Fibroblast of the aortic adventitia (primary cell): ENCODE measurements around the gene CD48. TPM values are rescaled to one million over a fixed set of nuclear protein-coding genes. Genes with fewer than 3 reads are reported as not detected.
"Not testable (repeated sequence)": the region's sequence is repeated elsewhere in the genome, so short reads cannot be mapped to it uniquely, and the experiment has no call there.

Source experiments
- DNase-seq: peaks from one replicate; pipeline ENCODE4 v3.0.0-alpha.2; 2010; ENCODE audit warnings: low read depth
- H3K4me3 ChIP-seq: 2 replicates; pipeline ENCODE4 v1.5.1; 2011; ENCODE audit warnings: low read depth, mild to moderate bottlenecking, control low read depth, low read length, moderate library complexity
- CTCF ChIP-seq: IDR thresholded peaks from 2 replicates; pipeline ENCODE4 v1.5.1; 2011; ENCODE audit warnings: mild to moderate bottlenecking, low read length, control low read depth, inconsistent platforms; ENCODE audit not compliant: insufficient read depth
- total RNA-seq: library from RNA; depleted of rRNA; stranded (reverse); fragments of >200 nt; gene quantifications from 2 replicates; pipeline ENCODE4 v1.2.3, GENCODE V29; 2012; ENCODE audit warnings: low replicate concordance

Gene CD48
- total RNA-seq, 1 donor, result not detected

GRCh38 chr1:160717306-160717705 lies 5.7 kb upstream of the CD48 start:
- no peak for TF ChIP-seq CTCF
- H3K4me3 ChIP-seq, result no peak overlapping the region

DNA sequence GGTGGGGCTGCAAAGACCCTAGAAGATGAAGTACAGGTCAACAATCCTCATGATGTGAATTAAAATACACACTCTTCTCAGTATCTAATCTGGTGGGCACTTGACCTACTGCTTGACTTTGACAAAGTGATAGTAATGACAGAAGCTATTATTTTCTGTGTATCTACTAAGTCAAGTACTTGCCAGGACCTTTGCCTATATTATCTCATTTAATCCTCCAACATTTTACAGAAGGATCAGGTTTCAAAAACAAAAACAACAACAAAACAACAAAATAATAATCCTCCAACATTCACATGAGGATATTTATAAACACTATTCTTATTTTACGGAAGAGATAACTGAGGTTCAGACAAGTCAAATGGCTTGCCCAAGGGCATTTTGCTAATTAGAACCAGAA lies 4.4 kb upstream of the CD48 start:
- no peak for TF ChIP-seq CTCF
- H3K4me3 ChIP-seq, result no peak overlapping the region
- DNase-seq, result no peak

More at GRCh38 chr1:160717306-160717705, 5.7 kb upstream of the CD48 start:
- DNase-seq, result no peak

DNA sequence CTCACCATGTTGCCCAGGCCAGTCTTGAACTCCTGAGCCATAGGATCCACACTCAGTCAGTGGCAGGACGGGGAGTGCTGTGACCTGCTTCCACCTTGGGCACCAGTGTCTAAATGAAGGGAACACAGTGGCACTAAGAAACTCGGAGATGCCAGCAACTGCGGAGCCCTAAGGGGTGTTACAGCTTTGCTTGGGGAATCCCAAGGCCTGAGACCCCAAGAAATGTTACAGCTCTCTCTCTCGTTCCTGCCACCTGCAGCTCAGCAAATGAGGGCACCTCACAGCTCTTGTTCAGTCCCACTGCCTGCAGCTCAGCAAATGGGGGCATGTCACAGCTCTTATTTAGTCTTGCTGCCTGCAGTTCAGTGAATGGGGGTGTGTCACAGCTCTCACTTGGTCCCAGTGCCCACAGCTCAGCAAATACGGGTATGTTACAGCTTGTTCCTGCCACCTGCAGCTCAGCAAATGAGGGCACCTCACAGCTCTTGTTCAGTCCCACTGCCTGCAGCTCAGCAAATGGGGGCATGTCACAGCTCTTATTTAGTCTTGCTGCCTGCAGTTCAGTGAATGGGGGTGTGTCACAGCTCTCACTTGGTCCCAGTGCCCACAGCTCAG lies 2.5 kb upstream of the CD48 start:
- H3K4me3 ChIP-seq, DNase-seq: not testable (repeated sequence)

GRCh38 chr1:160713161-160713560 lies 1.5 kb upstream of the CD48 start:
- DNase-seq, result no peak
- no peak overlapping the region for H3K4me3 ChIP-seq
- TF ChIP-seq CTCF, result no peak

DNA sequence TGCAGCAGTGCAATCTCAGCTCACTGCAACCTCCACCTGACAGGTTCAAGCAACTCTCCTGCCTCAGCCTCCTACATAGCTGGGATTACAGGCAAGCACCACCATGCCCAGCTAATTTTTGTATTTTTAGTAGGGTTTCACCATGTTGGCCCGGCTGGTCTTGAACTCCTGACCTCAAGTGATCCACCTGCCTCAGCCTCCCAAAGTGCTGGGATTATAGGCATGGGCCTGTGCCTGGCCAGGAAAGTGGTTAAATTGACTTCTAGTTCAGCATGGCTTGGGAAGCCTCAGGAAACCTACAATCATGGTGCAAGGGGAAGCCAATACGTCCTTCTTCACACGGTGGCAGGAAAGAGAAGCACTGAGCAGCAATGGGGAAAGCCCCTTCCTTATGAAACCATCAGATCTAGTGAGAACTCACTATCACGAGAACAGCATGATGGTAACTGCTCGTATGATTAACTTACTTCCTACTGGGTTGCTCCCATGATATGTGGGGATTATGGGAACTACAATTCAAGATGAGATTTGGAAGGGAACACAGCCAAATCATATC lies 981 bp upstream of the CD48 start:
- not testable (repeated sequence) for DNase-seq, H3K4me3 ChIP-seq

GRCh38 chr1:160711276-160711601 lies 383 bp downstream of the CD48 start:
- no peak for DNase-seq
- H3K4me3 ChIP-seq, result no peak overlapping the region
- no peak for TF ChIP-seq CTCF

DNA sequence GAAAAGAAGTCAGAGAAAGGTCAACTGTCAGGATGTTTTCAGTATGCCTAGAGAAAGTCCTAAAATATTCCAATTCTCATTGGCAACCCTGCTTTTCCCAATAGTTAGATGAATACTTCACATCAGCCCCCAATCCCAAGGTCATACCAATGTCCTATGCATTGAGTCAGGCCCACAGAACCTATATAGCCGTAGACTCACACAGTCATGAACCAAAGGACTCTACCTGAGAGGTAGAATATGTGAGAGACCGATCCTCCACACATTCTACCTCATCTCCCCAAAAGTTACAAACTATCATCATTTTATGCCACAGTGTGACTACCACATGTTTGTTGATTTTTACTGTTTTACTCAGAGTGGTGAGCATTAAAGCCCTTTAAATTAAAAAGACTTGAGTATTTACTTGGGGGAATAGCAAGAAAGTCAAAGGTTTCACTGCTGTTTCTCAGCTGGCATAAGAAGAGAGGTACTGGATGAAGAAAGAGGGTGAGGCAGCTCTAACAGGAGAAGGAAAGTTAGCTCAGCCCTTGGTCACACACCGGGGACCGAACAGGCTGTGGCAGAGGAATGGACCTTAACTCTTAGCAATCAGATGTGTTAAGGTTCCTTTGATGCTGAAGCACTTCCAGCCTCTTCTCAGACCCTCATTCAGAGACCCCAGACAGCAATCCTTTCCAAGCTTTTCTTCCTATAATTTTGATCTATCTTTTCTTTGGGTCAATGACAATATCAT lies 937 bp downstream of the CD48 start:
- no peak for TF ChIP-seq CTCF
- no peak for DNase-seq
- no peak overlapping the region for H3K4me3 ChIP-seq

DNA sequence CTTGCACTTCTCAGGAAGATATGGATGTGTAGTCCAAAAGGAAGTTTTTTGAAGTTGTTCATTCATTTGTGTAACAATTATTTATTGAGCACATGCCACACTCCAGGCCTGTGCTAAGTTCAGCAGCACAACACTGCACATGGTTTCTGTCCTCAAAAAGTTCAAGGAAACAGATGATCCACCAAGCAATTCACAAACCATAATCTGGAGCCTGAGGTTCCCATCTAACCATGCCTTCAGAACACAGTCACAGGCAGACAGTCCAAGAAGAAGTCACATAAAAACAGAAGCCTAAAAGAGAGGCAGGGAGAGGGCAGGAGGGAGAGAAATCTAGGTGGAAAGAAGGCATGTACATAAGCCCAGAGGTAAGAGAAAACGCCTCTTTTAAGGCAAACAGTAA lies 1.9 kb downstream of the CD48 start:
- TF ChIP-seq CTCF, result no peak
- DNase-seq, result no peak
- no peak overlapping the region for H3K4me3 ChIP-seq
